ENCODE measurements around the gene RFLNA.

GRCh38 chr12:124306686-124307555 is 12.0 kb downstream of the RFLNA start:
- no peak for TF ChIP-seq POLR2A (IDR thresholded peaks at IDR 0.05)
- no peak for TF ChIP-seq CTCF (IDR thresholded peaks at IDR 0.05)

Data from uterus (tissue), 2 donors.